Heart left ventricle (tissue), 16 donors: ENCODE results near the gene RABL6. TPM values are rescaled to one million over a fixed set of nuclear protein-coding genes. Genes with fewer than 3 reads are reported as not detected.

Source experiments
- ATAC-seq, 4 donors: fragments of 200-7000 bp; cut with Tn5 transposase; one replicate each; pipeline ENCODE4 v1.9.1; 2020 to 2022; ENCODE audit warnings: moderate library complexity in 4 of 4, mild to moderate bottlenecking in 3 of 4, moderate number of reproducible peaks in 1 of 4
- DNase-seq, 5 donors: peaks; one replicate each; pipeline ENCODE4 v3.0.0-alpha.2; 2020
- H3K27ac ChIP-seq, 12 donors: fragments of 200-600 bp; sonication (generic) in 4 of 12; one replicate each; pipeline versions ENCODE4 v1.5.0 to v1.8.0; 2016 to 2022; ENCODE audit warnings: mild to moderate bottlenecking in 2 of 12
- H3K27me3 ChIP-seq, 9 donors: fragments of 200-600 bp; sonication (generic) in 2 of 9; one replicate each; pipeline versions ENCODE4 v1.5.1 to v1.8.0; 2016 to 2022; ENCODE audit warnings: mild to moderate bottlenecking in 3 of 9
- H3K36me3 ChIP-seq, 9 donors: fragments of 200-600 bp; sonication (generic) in 2 of 9; one replicate each; pipeline versions ENCODE4 v1.5.0 to v1.8.0; 2018 to 2022; ENCODE audit warnings: mild to moderate bottlenecking in 2 of 9
- H3K4me1 ChIP-seq, 12 donors: fragments of 200-600 bp; sonication (generic) in 4 of 12; one replicate each; pipeline versions ENCODE4 v1.5.0 to v1.8.0; 2016 to 2022; ENCODE audit warnings: mild to moderate bottlenecking in 3 of 12
- H3K4me3 ChIP-seq, 12 donors: fragments of 200-600 bp; sonication (generic) in 4 of 12; one replicate each; pipeline versions ENCODE4 v1.5.0 to v1.8.0; 2017 to 2022; ENCODE audit warnings: mild to moderate bottlenecking in 9 of 12, moderate library complexity in 4 of 12
- H3K9me3 ChIP-seq, 12 donors: fragments of 200-600 bp; sonication (generic) in 4 of 12; one replicate each; pipeline versions ENCODE4 v1.5.0 to v1.8.0; 2016 to 2022; ENCODE audit warnings: mild to moderate bottlenecking in 1 of 12
- CTCF ChIP-seq, 12 donors: fragments of 200-600 bp; sonication (generic) in 4 of 12; IDR thresholded peaks; one replicate each; pipeline versions ENCODE4 v1.5.0 to v1.8.0; 2018 to 2022; ENCODE audit warnings: antibody characterized with exemption in 12 of 12, mild to moderate bottlenecking in 5 of 12
- POLR2A ChIP-seq, 2 donors: fragments of 450-650 bp; IDR thresholded peaks; one replicate each; pipeline ENCODE4 v1.6.1; 2017; ENCODE audit warnings: antibody characterized with exemption in 2 of 2, mild to moderate bottlenecking in 2 of 2, moderate library complexity in 2 of 2
- WGBS, 4 donors: extraction: QIAGEN DNeasy Blood & Tissue Kit in 2 of 4; methylation state at CpG; one replicate each; pipeline versions ENCODE4 v1.1.5 to v1.1.7; 2013 to 2018; 5-methylcytosine and 5-hydroxymethylcytosine counted together
- intact Hi-C, 10 donors: fragments of 100-400 bp; cut with DNase I; formaldehyde crosslinking; loops; one replicate each; pipeline versions ENCODE4 v1.11.1 to v1.14.2; 2022
- polyA plus RNA-seq, 2 donors: library from polyadenylated mRNA; stranded (reverse); fragments of 200-250 nt; gene quantifications; one replicate each; pipeline ENCODE4 v1.2.3, GENCODE V29; 2013
- total RNA-seq, 9 donors: library from RNA; depleted of rRNA in 2 of 9; stranded (reverse); fragments of >200 nt in 2 of 9; fragmentation: NEBNext Ultra II Directional in 3 of 9; extraction: Animal tissue kit (Norgen Biotek cat#: 25700) in 3 of 9; gene quantifications; one replicate each; pipeline versions ENCODE4 v1.1.0 to v1.2.4, GENCODE V29; 2016 to 2023
- donor health status: ischemic (EF 13 %, LVEDD 7.1; RV severe dilation, severe dysfunction).
- donor health status: healthy with polysubstance abuse.
- donor health status: DM: no; HTN: yes; CAD: no.
- donor health status: DM: no; HTN: no; CAD: no.
- donor health status: ischemic (EF 25% LVEDD 6.9; RV normal size, moderate dysfunction).
- donor health status: ischemic (EF 25% LVEDD 5.7; RV mildly dilated, moderate dysfunction).
- donor health status: healthy.
- donor health status: DM: yes; HTN: yes; CAD: no.
- donor health status: ischemic (EF 35%, LVEDD 5.7; RV mildly dilated, moderate dysfunction).
- donor health status: nonischemic (EF 11% LVEDD 7.7; RV severe dilation, severe dysfunction).
- donor health status: DM: yes; HTN: yes; CAD: no.
- donor health status: PGD.
- donor health status: ischemic (EF 29% LVEDD 5.4; RV normal size, mild dysfunction).
- donor health status: nonischemic (EF 23%, LVEDD 6.1; RV moderate dilation, normal function).

RABL6 gene
- total and polyA plus RNA-seq, 11 donors, result 59.4 to 90.8 (median 71.6) TPM

- DNase-seq (peak in 1 of 5 donors; percentile 42), ATAC-seq (peak in 2 of 4 donors; percentile 7 to 18)
- peaks cover 0 to 45% (median 39%) of the 10 kb centered on the region in 9 donors for H3K36me3 ChIP-seq
- TF ChIP-seq POLR2A (IDR thresholded peaks at IDR 0.05), result no peak
- no peak for TF ChIP-seq CTCF (IDR thresholded peaks at IDR 0.05)
- intact Hi-C loops, result no loop called here
- peak overlapping the region in 3 of 12 donors; percentile 26 to 59 (median 27) for H3K27ac ChIP-seq
- H3K27me3 ChIP-seq, result no peaks in the 10 kb centered on the region
- peaks cover 0 to 18% (median 11%) of the 10 kb centered on the region in 12 donors for H3K4me1 ChIP-seq
- no peaks in the 10 kb centered on the region for H3K9me3 ChIP-seq
- WGBS, 4 donors, result 59 to 73% (median 68%) methylated on average over 34 to 42 of the region's 42 CpGs
- peak overlapping the region in 11 of 12 donors; percentile 6 to 61 (median 50) for H3K4me3 ChIP-seq
These were observed 14.2 kb downstream of the RABL6 start for GRCh38 chr9:136821826-136822544.

- peak in 3 of 5 donors; percentile 16 to 49 (median 22) for DNase-seq
- intact Hi-C loops, result no loop called here
- Histone ChIP-seq H3K9me3 (no peaks in the 10 kb centered on the region), H3K27ac (no peak overlapping the region), H3K36me3 (peaks cover 0 to 51% (median 41%) of the 10 kb centered on the region in 9 donors), H3K4me1 (peaks cover 0 to 18% (median 11%) of the 10 kb centered on the region in 12 donors), H3K27me3 (no peaks in the 10 kb centered on the region), H3K4me3 (no peak overlapping the region)
- TF ChIP-seq CTCF (IDR thresholded peaks at IDR 0.05), result no peak
- TF ChIP-seq POLR2A (IDR thresholded peaks at IDR 0.05), result no peak
- 90 to 93% (median 90%) methylated on average over 29 to 30 of the region's 30 CpGs for WGBS, 4 donors
- ATAC-seq, result no peak
These were observed 15.6 kb downstream of the RABL6 start for GRCh38 chr9:136823136-136824046.

- no peaks in the 10 kb centered on the region for H3K27me3 ChIP-seq
These were observed 16.9 kb downstream of the RABL6 start for GRCh38 chr9:136824496-136825225.

More at GRCh38 chr9:136824496-136825225, 16.9 kb downstream of the RABL6 start:
- TF ChIP-seq CTCF (IDR thresholded peaks at IDR 0.05) (no peak), POLR2A (IDR thresholded peaks at IDR 0.05) (no peak)
- peaks cover 0 to 63% (median 53%) of the 10 kb centered on the region in 9 donors for H3K36me3 ChIP-seq
- peaks cover 0 to 18% (median 11%) of the 10 kb centered on the region in 12 donors for H3K4me1 ChIP-seq
- ATAC-seq (no peak), DNase-seq (no peak)
- WGBS, 4 donors, result 85 to 92% (median 90%) methylated on average over 11 to 21 of the region's 21 CpGs
- H3K9me3 ChIP-seq, result no peaks in the 10 kb centered on the region
- intact Hi-C loops, result loop anchor here in 1 of 10 donors (5.0 kb wide), 1 partner anchor 193 kb away; no protein-coding TSS in a partner anchor
- H3K27ac ChIP-seq, result no peak overlapping the region
- H3K4me3 ChIP-seq, result no peak overlapping the region
